Measurements from ENCODE around the gene RAD51B.
"Not testable (repeated sequence)": the region's sequence is repeated elsewhere in the genome, so short reads cannot be mapped to it uniquely, and the experiment has no call there.

Gene RAD51B

GRCh38 chr14:68167383-68168087, 348.0 kb downstream of the RAD51B start:
- DNase-seq (ENCODE audit: low read depth in 1 of 2, low spot score in 1 of 2) = no peak

GRCh38 chr14:68168460-68169109, 349.0 kb downstream of the RAD51B start:
- no peak for DNase-seq (ENCODE audit: low read depth in 1 of 2, low spot score in 1 of 2)

GRCh38 chr14:68172216-68172615, 352.6 kb downstream of the RAD51B start:
- DNase-seq (ENCODE audit: low read depth in 1 of 2, low spot score in 1 of 2) = no peak

- no peak for DNase-seq (ENCODE audit: low read depth in 1 of 2, low spot score in 1 of 2)
These were observed 353.0 kb downstream of the RAD51B start for GRCh38 chr14:68172627-68173026.

- DNase-seq (ENCODE audit: low read depth in 1 of 2, low spot score in 1 of 2) = no peak
These were observed 353.8 kb downstream of the RAD51B start for GRCh38 chr14:68173227-68173972.

GRCh38 chr14:68174446-68174845, 354.9 kb downstream of the RAD51B start:
- no peak for DNase-seq (ENCODE audit: low read depth in 1 of 2, low spot score in 1 of 2)

- no peak for DNase-seq (ENCODE audit: low read depth in 1 of 2, low spot score in 1 of 2)
These were observed 357.1 kb downstream of the RAD51B start for GRCh38 chr14:68176687-68177086.

- DNase-seq (ENCODE audit: low read depth in 1 of 2, low spot score in 1 of 2) = no peak
These were observed 358.1 kb downstream of the RAD51B start for GRCh38 chr14:68177728-68178127.

GRCh38 chr14:68178282-68178681, 358.7 kb downstream of the RAD51B start:
- DNase-seq (ENCODE audit: low read depth in 1 of 2, low spot score in 1 of 2) = no peak

- DNase-seq (ENCODE audit: low read depth in 1 of 2, low spot score in 1 of 2) = no peak
These were observed 362.1 kb downstream of the RAD51B start for GRCh38 chr14:68181519-68182326.

GRCh38 chr14:68182492-68182891, 362.9 kb downstream of the RAD51B start:
- DNase-seq (ENCODE audit: low read depth in 1 of 2, low spot score in 1 of 2) = no peak

GRCh38 chr14:68186500-68187276, 367.1 kb downstream of the RAD51B start:
- not testable (repeated sequence) for DNase-seq (ENCODE audit: low read depth in 1 of 2, low spot score in 1 of 2)

- DNase-seq (ENCODE audit: low read depth in 1 of 2, low spot score in 1 of 2) = no peak
These were observed 368.6 kb downstream of the RAD51B start for GRCh38 chr14:68188174-68188573.

GRCh38 chr14:68190032-68190431, 370.5 kb downstream of the RAD51B start:
- no peak for DNase-seq (ENCODE audit: low read depth in 1 of 2, low spot score in 1 of 2)

GRCh38 chr14:68191567-68192321, 372.2 kb downstream of the RAD51B start:
- no peak for DNase-seq (ENCODE audit: low read depth in 1 of 2, low spot score in 1 of 2)

- DNase-seq (ENCODE audit: low read depth in 1 of 2, low spot score in 1 of 2) = no peak
These were observed 373.4 kb downstream of the RAD51B start for GRCh38 chr14:68192935-68193334.

- DNase-seq (ENCODE audit: low read depth in 1 of 2, low spot score in 1 of 2) = no peak
These were observed 374.5 kb downstream of the RAD51B start for GRCh38 chr14:68193970-68194681.

GRCh38 chr14:68195126-68195525, 375.5 kb downstream of the RAD51B start:
- no peak for DNase-seq (ENCODE audit: low read depth in 1 of 2, low spot score in 1 of 2)
